ENCODE results near the gene SELENOI. TPM values are rescaled to one million over a fixed set of nuclear protein-coding genes. Genes with fewer than 3 reads are reported as not detected.

Gene SELENOI
- total RNA-seq, 1 experiment from 2014 or later, result 75.4 TPM

- TF ChIP-seq CTCF (IDR thresholded peaks at IDR 0.05; ENCODE audit: unreplicated experiment), result no peak
- Mint-ChIP-seq H3K4me1 (ENCODE audit: low read depth, unreplicated experiment) (peaks cover 16% of the 10 kb centered on the region), H3K36me3 (ENCODE audit: insufficient read depth, unreplicated experiment) (no peaks in the 10 kb centered on the region), H3K27ac (ENCODE audit: unreplicated experiment) (no peak overlapping the region), H3K9me3 (ENCODE audit: low read depth, unreplicated experiment) (no peaks in the 10 kb centered on the region), H3K4me3 (ENCODE audit: low read depth, unreplicated experiment) (no peak overlapping the region), H3K27me3 (ENCODE audit: unreplicated experiment) (no peaks in the 10 kb centered on the region)
- no peak for DNase-seq
- CTCF ChIA-PET, result interaction anchor here (0.7 kb wide), 1 partner anchor 25 kb away, joined by 3 read pairs; no protein-coding TSS in a partner anchor
- BruUV-seq (replicated peaks), result no TSS peak
- intact Hi-C loops (cut with micrococcal nuclease; ENCODE audit: unreplicated experiment), result no loop called here
Measured at GRCh38 chr2:26305540-26305939, 40.4 kb upstream of the SELENOI start.

- no peak for TF ChIP-seq CTCF (IDR thresholded peaks at IDR 0.05; ENCODE audit: unreplicated experiment)
- no peak for DNase-seq
- no peak overlapping the region for H3K27ac Mint-ChIP-seq (ENCODE audit: unreplicated experiment)
- peaks cover 4% of the 10 kb centered on the region for H3K27me3 Mint-ChIP-seq (ENCODE audit: unreplicated experiment)
- no peaks in the 10 kb centered on the region for H3K36me3 Mint-ChIP-seq (ENCODE audit: insufficient read depth, unreplicated experiment)
- H3K4me1 Mint-ChIP-seq (ENCODE audit: low read depth, unreplicated experiment), result no peaks in the 10 kb centered on the region
- intact Hi-C loops (cut with micrococcal nuclease; ENCODE audit: unreplicated experiment), result no loop called here
- CTCF ChIA-PET, result no interaction called here
- H3K9me3 Mint-ChIP-seq (ENCODE audit: low read depth, unreplicated experiment), result no peaks in the 10 kb centered on the region
- H3K4me3 Mint-ChIP-seq (ENCODE audit: low read depth, unreplicated experiment), result no peak overlapping the region
- BruUV-seq (replicated peaks), result no TSS peak
Measured at GRCh38 chr2:26309921-26310320, 36.0 kb upstream of the SELENOI start.

DNA sequence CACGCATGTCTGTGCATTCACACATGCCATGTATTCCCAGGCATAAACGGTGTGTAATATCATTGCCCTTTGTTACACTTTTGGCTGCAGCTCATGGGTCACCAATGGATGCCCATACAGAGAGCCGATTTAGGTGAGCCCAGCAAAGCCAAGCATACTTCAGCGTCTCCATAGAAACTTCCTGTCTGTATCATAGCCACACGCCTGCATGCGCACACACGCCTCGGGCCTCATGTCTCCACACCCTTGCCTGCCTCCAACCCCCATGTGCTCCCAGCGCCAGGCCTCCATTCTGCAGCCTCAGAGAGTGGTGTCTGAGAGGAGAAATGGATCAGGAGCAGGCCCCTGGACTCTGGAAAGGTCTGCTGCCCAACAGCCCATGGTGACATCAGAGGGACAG is 33.5 kb upstream of the SELENOI start:
- no peak for TF ChIP-seq CTCF (IDR thresholded peaks at IDR 0.05; ENCODE audit: unreplicated experiment)
- H3K36me3 Mint-ChIP-seq (ENCODE audit: insufficient read depth, unreplicated experiment), result no peaks in the 10 kb centered on the region
- no TSS peak for BruUV-seq (replicated peaks)
- no peak overlapping the region for H3K4me3 Mint-ChIP-seq (ENCODE audit: low read depth, unreplicated experiment)
- no peaks in the 10 kb centered on the region for H3K9me3 Mint-ChIP-seq (ENCODE audit: low read depth, unreplicated experiment)
- intact Hi-C loops (cut with micrococcal nuclease; ENCODE audit: unreplicated experiment), result no loop called here
- H3K27ac Mint-ChIP-seq (ENCODE audit: unreplicated experiment), result no peak overlapping the region
- no peak for DNase-seq
- CTCF ChIA-PET, result no interaction called here
- peaks cover 29% of the 10 kb centered on the region for H3K27me3 Mint-ChIP-seq (ENCODE audit: unreplicated experiment)
- H3K4me1 Mint-ChIP-seq (ENCODE audit: low read depth, unreplicated experiment), result no peaks in the 10 kb centered on the region

DNA sequence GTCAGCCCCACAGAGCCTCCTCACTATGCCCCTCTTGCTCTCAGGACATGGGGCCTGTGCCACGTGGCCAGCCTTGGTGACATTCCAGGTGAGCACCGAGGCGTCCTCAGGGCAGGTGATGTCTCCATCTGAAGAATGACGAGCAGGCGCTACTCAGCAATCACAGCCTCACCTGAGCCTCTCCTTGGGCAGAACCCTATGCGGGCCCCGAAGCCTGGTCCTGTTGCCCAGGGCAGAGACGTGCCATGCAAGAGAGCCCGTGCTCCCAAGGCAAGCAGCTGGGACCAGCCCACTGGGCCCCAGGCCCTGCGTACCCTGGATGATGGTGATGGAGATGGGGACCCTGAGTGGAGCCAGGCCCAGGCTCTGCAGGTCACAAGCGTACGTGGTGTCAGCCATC is 32.5 kb upstream of the SELENOI start:
- Mint-ChIP-seq H3K27ac (ENCODE audit: unreplicated experiment) (no peak overlapping the region), H3K9me3 (ENCODE audit: low read depth, unreplicated experiment) (no peaks in the 10 kb centered on the region), H3K36me3 (ENCODE audit: insufficient read depth, unreplicated experiment) (no peaks in the 10 kb centered on the region), H3K4me1 (ENCODE audit: low read depth, unreplicated experiment) (no peaks in the 10 kb centered on the region), H3K4me3 (ENCODE audit: low read depth, unreplicated experiment) (no peak overlapping the region), H3K27me3 (ENCODE audit: unreplicated experiment) (peaks cover 39% of the 10 kb centered on the region)
- CTCF ChIA-PET, result no interaction called here
- intact Hi-C loops (cut with micrococcal nuclease; ENCODE audit: unreplicated experiment), result no loop called here
- no peak for DNase-seq
- BruUV-seq (replicated peaks), result no TSS peak
- no peak for TF ChIP-seq CTCF (IDR thresholded peaks at IDR 0.05; ENCODE audit: unreplicated experiment)

Data from Calu3 (cell line).